ENCODE measurements around the gene TBC1D10A. TPM values are rescaled to one million over a fixed set of nuclear protein-coding genes. Genes with fewer than 3 reads are reported as not detected.

The TBC1D10A gene
- total RNA-seq, 1 donor from 2014 or later, result 10.6 TPM

DNA sequence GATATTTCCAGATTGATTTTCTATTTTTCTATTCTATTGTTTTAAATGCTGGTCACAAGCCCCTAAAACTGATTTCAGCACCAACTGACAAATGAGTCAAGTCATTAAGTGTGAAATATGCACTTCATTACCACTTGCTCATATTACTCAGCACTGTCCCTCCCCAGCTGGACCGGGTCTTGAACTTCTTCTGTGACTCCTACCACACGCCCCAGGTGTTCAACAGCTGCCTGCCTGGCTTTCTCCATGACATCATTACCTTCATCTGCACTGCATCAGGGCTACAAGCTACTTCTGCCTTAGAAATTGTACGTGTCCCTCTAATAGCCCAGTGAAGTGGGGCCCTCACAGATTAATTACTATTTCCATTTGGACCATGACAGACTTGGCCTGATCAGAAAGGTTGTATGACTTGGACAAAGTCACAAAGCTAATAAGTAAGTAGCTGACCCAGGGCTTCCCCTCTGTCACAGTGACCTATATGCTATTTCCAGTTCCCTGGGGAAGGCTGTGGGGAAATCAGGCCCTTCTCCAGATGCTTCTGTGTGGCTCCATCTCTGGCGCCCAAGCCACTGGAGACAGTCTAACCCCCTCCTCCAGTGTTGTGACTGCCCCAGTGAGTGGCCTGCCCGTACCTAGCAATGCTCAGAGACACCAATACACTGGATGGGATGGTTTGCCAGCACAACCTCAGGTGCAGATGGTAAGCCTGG is 18.1 kb downstream of the TBC1D10A start:
- no peak overlapping the region for H3K4me3 Mint-ChIP-seq (ENCODE audit: low read depth)
- H3K27ac Mint-ChIP-seq, result no peak overlapping the region
- H3K27me3 Mint-ChIP-seq, result no peaks in the 10 kb centered on the region
- no peak for DNase-seq (ENCODE audit: low spot score, unreplicated experiment)
- H3K9me3 Mint-ChIP-seq (ENCODE audit: low read depth), result no peaks in the 10 kb centered on the region
- peaks cover 13% of the 10 kb centered on the region for H3K4me1 Mint-ChIP-seq (ENCODE audit: low read depth)
- no peaks in the 10 kb centered on the region for H3K36me3 Mint-ChIP-seq (ENCODE audit: insufficient read depth)
- TF ChIP-seq, protein P1, sequence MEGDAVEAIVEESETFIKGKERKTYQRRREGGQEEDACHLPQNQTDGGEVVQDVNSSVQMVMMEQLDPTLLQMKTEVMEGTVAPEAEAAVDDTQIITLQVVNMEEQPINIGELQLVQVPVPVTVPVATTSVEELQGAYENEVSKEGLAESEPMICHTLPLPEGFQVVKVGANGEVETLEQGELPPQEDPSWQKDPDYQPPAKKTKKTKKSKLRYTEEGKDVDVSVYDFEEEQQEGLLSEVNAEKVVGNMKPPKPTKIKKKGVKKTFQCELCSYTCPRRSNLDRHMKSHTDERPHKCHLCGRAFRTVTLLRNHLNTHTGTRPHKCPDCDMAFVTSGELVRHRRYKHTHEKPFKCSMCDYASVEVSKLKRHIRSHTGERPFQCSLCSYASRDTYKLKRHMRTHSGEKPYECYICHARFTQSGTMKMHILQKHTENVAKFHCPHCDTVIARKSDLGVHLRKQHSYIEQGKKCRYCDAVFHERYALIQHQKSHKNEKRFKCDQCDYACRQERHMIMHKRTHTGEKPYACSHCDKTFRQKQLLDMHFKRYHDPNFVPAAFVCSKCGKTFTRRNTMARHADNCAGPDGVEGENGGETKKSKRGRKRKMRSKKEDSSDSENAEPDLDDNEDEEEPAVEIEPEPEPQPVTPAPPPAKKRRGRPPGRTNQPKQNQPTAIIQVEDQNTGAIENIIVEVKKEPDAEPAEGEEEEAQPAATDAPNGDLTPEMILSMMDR (IDR thresholded peaks at IDR 0.05; ENCODE audit: unreplicated experiment), result no peak

GRCh38 chr22:30308093-30308492 is 18.6 kb downstream of the TBC1D10A start:
- Mint-ChIP-seq H3K4me3 (ENCODE audit: low read depth) (no peak overlapping the region), H3K36me3 (ENCODE audit: insufficient read depth) (no peaks in the 10 kb centered on the region), H3K27me3 (no peaks in the 10 kb centered on the region), H3K27ac (no peak overlapping the region), H3K9me3 (ENCODE audit: low read depth) (no peaks in the 10 kb centered on the region), H3K4me1 (ENCODE audit: low read depth) (peaks cover 13% of the 10 kb centered on the region)
- TF ChIP-seq, protein P1 (IDR thresholded peaks at IDR 0.05; ENCODE audit: unreplicated experiment), result no peak
- no peak for DNase-seq (ENCODE audit: low spot score, unreplicated experiment)

- TF ChIP-seq, protein P1 (IDR thresholded peaks at IDR 0.05; ENCODE audit: unreplicated experiment), result no peak
- no peak for DNase-seq (ENCODE audit: low spot score, unreplicated experiment)
- Mint-ChIP-seq H3K36me3 (ENCODE audit: insufficient read depth) (no peaks in the 10 kb centered on the region), H3K9me3 (ENCODE audit: low read depth) (no peaks in the 10 kb centered on the region), H3K4me3 (ENCODE audit: low read depth) (no peak overlapping the region), H3K27me3 (no peaks in the 10 kb centered on the region), H3K4me1 (ENCODE audit: low read depth) (peaks cover 13% of the 10 kb centered on the region), H3K27ac (no peak overlapping the region)
These were observed 19.6 kb downstream of the TBC1D10A start for GRCh38 chr22:30307041-30307574.

- DNase-seq (ENCODE audit: low spot score, unreplicated experiment), result no peak
- H3K36me3 Mint-ChIP-seq (ENCODE audit: insufficient read depth), result no peaks in the 10 kb centered on the region
- H3K4me1 Mint-ChIP-seq (ENCODE audit: low read depth), result peaks cover 13% of the 10 kb centered on the region
- no peaks in the 10 kb centered on the region for H3K27me3 Mint-ChIP-seq
- no peak overlapping the region for H3K27ac Mint-ChIP-seq
- no peak overlapping the region for H3K4me3 Mint-ChIP-seq (ENCODE audit: low read depth)
- TF ChIP-seq, protein P1 (IDR thresholded peaks at IDR 0.05; ENCODE audit: unreplicated experiment), result no peak
- no peaks in the 10 kb centered on the region for H3K9me3 Mint-ChIP-seq (ENCODE audit: low read depth)
These were observed 20.1 kb downstream of the TBC1D10A start for GRCh38 chr22:30306627-30307011.

DNA sequence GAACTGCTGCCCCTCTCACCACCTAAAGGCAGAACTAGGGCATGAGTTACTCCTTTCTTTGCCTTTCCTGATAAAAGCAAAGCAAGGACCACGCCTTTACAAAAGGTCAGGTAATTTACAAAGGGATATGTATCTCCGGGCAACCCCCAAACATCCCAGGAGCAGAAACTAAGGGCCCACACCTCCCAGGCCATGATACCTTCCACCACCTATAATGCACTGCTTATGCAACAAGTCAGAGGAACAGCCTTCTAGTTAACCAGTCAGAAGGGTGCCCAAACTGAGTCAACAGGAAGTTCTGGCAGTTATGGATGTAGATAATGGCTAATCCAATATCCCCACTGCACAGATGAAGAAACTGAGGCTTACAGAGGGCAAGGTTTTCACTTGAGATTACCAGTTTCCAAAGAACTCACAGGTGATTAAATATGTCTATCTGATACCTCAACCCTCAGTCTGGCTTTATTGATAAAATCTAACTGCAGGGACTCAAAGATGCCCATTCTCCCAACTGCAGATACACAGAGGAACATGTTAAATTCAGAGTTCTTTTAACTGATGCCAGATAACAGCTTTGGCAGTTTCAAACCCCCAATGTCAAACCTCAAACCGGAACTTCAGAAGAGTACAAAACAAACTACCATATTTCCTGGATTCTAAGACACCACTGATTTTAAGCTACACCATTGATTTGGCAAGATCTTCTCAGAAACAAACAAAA is 20.7 kb downstream of the TBC1D10A start:
- no peak for DNase-seq (ENCODE audit: low spot score, unreplicated experiment)
- H3K36me3 Mint-ChIP-seq (ENCODE audit: insufficient read depth), result no peaks in the 10 kb centered on the region
- no peak overlapping the region for H3K4me3 Mint-ChIP-seq (ENCODE audit: low read depth)
- no peak overlapping the region for H3K27ac Mint-ChIP-seq
- TF ChIP-seq, protein P1 (IDR thresholded peaks at IDR 0.05; ENCODE audit: unreplicated experiment), result no peak
- no peaks in the 10 kb centered on the region for H3K27me3 Mint-ChIP-seq
- no peaks in the 10 kb centered on the region for H3K9me3 Mint-ChIP-seq (ENCODE audit: low read depth)
- peaks cover 13% of the 10 kb centered on the region for H3K4me1 Mint-ChIP-seq (ENCODE audit: low read depth)
